Raji (cell line): ENCODE results near the gene ADRA2C.

Experiments used
- POLR2A ChIP-seq: IDR thresholded peaks from 2 replicates; pipeline ENCODE4 v1.6.1; 2011; ENCODE audit warnings: low read depth, low read length, control low read depth; ENCODE audit not compliant: insufficient read depth

The ADRA2C gene

DNA sequence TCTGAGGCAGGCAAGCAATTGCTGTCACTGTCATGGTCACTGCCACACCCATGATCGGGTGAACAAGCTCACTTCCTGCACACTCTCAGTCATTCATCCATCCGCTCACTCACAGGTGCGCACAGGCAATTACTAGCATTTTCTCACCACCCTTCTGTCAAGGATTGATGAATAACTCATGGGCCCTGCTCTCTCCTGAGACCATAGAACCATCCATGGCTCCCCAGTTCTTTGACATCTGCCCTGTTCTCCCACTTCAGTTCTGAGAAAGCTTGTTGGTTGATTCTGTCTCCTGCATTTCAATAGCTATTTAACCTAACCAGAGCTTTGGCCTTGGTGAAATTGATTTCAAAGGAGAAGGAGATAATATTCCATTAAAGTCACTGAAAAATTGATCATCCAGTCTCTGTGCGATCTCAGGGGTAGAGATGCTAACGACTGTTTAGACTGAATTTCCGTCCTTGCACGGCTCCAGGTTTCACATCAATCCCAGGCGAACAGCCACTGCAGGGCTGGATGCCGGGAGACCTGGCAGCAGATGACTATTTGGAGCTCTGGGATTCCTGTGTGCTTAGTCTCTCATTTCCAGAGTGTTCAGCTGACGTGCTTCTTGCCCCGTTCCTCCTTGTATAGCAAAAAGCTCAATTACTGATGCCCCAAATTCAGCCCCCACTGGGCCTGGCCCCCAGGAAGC is 36.9 kb upstream of the ADRA2C start:
- TF ChIP-seq POLR2A, result no peak

DNA sequence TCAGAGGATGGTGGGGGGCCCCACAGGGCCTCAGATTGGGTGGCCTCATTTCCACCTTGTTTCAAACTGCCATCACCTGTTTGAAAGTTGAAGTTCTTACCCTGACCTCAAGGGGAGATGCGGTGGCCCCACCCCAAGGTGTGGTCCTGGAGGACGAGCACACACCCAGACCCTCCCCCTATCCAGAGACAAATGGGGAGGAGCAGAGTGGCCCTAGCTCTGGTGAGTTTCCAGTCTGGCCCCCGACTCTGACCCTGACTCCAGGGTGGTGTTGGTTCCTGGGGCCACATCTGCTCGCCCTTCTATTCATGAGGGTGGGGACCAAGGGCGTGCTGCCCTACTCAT is 36.3 kb upstream of the ADRA2C start:
- TF ChIP-seq POLR2A, result no peak

DNA sequence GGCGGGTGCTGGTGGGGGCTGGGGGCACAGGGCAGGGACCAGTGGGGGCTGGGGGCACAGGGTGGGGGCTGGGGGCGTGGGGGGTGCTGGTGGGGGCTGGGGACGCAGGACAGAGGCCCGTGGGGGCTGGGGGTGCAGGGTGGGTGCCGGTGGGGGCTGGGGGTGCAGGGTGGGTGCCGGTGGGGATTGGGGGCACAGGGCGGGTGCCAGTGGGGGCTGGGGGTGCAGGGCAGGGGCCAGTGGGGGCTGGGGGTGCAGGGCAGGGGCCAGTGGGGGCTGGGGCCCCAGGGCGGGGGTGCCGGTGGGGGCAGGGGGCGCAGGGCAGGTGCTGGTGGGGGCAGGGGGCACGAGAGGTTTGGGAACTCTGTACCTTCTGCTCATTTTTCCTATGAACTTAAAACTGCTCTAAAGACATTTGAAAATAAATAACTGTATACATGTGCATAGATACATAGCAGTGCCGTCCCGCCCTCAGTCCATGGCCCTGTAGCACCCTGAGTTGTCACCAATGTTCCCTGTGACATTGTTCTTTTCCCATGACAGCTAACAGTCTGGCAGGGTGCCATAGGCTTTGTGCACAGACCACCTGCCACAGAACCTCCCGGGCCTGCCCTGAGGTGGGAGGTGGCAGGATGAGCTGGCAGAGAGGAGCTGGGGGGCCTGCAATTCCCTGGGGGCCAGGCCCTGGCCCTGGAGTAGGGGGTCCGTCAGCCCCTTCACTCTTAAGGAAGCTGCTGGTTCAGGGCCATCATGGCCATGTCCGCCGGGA is 35.6 kb upstream of the ADRA2C start:
- TF ChIP-seq POLR2A, result no peak

DNA sequence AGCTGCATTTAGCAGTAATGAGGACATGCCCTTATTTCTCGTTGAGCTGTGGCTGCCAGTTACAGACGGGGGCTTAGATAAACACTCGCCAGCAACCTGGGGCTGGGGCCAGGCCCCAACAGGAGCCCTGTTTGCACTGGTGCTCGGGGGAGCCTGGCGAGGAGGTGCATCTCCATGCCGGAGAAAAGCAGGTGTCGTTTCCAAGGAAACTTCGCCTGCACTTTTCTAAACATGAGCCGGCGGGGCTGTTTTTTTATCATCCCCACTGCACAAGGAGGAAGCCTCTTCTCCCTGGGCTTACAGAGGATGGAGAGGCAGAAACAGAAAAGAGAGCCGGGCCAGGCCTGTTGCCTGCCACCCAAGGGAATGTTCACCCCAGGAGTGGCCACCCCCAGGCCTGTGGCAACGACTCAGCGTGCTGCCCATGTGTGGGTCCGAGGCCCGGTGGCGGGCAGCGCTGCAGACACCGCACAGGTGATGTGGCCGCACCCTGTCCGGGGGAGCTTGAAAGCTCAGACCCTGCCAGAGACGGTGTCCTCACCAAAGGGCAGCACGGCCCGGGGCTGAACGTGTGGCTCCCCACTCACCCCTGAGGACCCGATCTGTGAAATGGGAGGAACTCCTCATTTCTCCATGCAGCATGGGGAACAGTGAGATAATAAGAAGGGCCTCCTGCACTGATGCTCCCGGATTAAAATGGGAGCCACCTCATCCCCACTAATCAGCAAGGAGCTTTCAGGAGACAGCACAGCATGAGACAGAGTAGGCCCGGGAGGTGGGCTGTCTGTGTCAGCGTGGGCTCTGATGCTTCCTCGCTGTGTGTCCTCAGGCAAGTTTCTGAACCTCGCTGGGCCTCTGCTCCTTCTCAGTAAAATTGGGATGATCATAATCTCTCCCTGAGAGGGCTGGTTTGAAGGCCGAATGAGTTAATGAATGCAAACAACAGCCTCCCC is 33.8 kb upstream of the ADRA2C start:
- no peak for TF ChIP-seq POLR2A

DNA sequence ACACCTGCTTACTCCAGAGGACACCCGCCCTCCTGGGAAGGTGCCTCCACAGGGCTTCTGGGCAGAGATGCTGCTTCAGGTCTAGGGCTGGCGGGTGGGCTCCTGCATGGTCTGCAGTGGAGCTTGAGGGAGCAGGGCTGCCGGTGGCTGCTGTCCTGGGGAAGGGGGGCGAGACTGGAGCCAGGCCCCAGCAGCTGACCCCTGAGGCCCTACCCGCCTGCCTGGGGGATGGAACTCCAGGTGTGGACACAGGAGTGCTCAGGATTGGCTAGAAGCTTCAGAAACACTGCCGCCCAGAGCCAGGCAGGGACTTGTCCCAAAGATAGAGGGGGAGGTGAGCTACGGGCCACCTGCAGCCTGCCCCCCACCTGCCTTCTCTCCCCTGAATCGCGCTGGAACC is 33.0 kb upstream of the ADRA2C start:
- TF ChIP-seq POLR2A, result no peak

DNA sequence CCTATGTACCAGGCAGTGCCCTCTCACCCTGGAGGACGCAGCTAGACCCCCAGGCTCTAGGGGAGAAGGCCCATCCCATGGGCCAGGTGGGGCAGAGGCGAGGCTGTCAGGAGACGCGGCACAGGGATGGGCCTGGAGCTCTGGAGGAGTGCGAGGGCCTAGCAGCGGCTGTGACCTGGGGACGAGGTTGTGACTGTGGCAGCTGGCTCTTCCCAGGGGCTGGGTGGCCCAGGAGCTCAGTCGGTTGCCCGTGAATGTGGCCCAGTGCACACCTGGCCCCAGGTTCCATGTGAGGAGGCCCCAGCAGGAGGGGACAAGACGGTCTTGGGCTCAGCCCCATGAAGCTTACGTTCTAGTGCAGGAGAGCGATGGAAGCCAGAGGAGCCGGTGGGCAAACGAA is 31.0 kb upstream of the ADRA2C start:
- no peak for TF ChIP-seq POLR2A

DNA sequence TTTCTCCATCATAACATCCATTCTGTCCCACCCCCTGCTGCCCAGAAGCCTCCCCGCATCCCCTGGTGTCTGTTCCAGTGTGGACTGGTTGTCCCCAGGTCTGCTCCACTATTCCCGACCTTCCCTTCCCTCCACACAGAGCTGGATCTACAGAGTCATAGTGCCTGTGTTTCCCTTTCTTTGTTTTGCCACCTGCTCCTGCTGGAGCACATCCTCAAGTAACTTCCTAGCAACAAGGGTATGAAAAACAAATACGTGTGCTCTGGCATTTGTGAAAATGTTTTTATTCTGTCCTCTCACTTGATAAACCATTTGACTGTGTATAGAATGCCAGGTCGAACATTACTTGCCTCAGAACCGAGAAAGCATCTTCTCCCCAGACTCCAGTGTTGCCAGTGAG is 29.9 kb upstream of the ADRA2C start:
- no peak for TF ChIP-seq POLR2A

DNA sequence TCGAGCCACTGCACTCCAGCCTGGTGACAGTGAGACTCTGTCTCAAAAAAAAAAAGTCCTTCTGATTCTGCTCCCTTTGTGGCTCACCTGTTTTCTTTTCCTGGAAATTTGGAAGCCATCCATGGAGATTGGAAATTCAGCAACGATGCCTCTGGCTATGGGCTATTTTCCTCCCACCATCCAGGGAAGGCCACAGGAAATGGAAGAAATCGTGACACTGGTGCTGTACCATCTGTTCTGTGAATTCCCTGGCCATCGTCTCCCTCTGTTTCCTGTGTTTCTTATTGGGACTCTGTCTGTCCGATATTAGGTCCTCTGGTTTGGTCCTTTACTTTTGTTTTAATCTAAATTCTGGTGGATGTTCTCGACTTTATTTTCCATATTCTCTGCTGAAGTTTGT is 29.4 kb upstream of the ADRA2C start:
- TF ChIP-seq POLR2A, result no peak

DNA sequence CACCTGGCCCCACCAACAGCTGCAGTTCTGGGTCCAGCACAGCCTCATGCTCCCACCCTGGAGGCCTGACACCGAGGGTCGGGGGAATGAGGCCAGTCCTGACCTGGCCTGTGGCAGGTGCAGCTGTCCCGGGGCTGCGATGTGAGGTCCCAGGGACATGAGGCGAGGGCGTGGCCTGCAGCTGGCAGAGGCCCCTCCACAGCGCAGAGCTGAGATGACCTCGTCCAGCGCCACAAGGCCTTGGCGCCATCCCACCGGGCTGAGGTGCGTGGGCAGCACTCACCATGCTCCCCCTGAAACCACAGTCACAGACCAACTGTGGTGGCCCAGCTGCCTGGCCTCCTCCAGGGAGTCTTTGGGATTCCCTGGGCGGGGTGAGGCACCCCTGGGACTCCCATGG is 26.6 kb upstream of the ADRA2C start:
- TF ChIP-seq POLR2A, result no peak

DNA sequence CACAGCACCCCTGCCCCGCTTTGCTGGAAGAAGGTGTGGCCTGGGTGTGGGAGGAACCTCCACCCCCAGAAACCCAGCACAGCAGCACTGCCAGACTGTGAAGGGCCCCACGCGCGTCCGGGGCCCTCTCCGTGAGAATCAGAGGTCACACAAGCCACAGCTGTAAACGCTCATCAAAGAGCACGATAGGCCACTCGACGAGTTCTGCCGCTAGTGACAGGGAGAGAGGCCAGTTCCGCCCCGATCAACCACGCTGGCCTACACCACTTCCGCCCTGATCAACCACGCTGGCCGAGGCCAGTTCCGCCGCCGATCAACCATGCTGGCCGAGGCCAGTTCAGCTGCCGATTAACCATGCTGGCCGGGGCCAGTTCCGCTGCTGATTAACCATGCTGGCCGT is 25.9 kb upstream of the ADRA2C start:
- TF ChIP-seq POLR2A, result no peak

DNA sequence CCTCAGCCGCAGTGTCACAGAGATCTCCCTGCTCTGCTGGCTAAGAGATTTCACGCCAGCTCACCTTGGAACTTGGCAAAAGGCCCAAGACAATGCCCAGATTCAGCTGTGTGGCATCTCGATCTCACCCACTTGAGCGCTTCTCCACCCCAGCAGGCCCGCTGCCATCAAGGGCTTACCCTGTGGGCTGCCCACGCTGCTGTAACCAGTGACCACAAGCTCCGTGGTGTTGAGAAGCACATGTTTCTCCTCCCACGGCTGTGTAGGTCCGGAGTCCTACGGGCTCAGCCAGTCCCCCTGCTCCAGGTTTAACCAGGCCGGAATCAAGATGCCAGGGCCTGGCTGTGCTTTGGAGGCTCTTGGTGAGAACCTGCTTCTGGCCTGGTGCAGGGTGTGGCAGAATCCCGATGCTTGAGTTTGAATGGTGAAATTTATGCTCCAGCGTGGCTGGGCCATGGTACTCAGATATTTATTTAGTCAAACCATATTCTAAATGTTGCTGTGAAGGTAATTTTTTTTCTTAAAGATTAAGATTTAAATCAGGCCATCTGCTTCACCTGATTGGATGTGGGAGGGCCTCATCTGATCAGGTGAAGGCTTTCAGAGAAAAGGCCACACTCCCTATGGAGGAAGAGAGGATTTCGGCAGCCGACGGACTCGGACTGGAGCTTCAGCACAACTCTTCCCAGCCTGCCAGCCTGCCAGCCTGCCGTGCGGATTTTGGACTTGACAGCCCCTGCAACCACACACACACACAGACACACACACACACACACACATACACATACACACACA is 24.8 kb upstream of the ADRA2C start:
- TF ChIP-seq POLR2A, result no peak

DNA sequence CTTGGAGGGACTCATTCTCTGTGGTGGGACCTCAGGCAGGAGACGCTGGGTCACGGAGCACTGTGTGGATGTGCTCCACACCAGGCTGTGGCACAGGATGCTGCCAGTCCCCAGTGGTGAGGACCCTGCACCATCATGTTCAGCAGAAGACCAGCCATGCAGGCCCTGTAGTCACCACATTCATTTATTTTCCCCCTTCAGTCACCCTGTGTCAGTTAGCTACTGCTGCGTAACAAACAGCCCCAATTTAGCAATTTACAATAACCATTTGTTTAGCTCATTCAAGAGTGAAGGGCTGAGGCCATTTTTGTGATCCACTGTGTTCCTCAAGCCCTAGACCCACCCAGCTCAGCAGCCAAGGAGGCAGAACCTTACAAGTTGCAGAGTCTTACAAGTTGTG is 23.6 kb upstream of the ADRA2C start:
- TF ChIP-seq POLR2A, result no peak

DNA sequence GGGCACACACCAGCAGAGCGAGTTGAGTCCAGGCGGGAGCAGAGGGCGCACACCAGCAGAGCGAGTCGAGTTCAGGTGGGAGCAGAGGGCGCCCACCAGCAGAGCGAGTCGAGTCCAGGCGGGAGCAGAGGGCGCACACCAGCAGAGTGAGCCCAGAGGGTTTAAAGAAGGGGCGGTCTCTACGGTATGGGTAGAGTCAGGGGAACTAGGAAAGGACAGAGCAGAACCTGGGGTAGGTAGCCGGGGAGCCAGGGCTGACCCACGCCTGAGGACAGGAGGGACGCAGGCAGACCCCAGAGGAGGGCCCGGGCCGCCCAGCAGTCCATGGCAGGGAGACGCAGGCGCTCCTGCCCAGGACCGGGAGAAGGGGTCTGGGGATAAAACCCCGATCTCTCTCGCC is 22.0 kb upstream of the ADRA2C start:
- no peak for TF ChIP-seq POLR2A

DNA sequence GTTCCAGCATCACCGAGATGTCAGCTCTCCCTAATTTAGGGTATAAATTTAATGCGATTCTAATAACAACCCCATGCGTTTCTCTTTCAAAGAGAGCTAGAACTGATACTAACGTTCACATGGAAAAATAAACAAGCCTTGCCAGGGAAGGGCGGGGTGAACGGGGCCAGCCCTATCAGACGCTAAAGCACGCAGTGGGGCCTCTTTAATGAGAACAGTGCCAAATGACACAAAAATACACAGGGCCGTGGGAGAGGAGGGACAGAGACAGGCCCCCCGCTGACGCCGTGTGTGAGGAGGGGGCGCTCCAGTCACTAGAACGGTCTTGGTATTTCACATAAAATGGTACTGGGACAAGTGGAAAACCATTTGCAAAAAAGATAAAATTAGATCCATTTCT is 21.3 kb upstream of the ADRA2C start:
- no peak for TF ChIP-seq POLR2A

DNA sequence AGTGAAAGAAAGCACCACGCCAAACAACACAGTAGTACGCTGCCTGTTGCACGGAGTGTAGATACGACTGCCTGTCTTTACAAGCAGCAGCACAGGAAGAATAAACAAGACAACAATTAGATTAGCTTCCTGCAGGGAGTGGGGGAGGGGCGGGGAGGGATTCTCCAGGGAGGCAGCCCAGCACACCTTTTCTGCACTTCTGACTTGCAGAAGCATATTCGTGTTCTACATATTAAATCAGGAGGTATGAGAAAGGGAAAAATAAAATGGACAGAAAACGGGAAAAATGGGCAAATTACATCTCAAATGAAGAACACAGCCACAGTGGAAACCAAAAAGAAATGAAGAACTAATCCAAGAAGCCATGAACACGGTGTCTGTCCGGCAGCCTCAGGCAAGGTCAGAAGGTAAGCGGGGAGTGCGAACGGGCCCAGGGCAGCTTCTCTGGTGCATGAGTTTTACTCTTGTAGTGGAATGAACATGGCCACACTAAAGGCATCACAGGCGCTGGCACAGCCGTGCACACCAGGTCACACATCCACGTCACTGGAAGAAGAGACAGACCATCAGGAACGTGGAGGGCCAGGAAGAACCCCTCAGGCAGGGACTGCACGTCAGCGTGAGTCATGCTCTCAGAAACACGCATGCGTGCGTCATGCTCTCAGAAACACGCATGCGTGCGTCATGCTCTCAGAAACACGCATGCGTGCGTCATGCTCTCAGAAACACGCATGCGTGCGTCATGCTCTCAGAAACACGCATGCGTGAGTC is 20.1 kb upstream of the ADRA2C start:
- no peak for TF ChIP-seq POLR2A
